Keratinocyte (primary cell): ENCODE data around the gene TMEM167A. TPM values are rescaled to one million over a fixed set of nuclear protein-coding genes. Genes with fewer than 3 reads are reported as not detected.

Source experiments
- DNase-seq: peaks from one replicate; pipeline ENCODE4 v3.0.0-alpha.2; 2011; ENCODE audit warnings: low read depth, missing footprints, low spot score
- FAIRE-seq: peaks from 2 replicates; lab custom pipeline; 2011; peaks lifted over from hg19 to GRCh38; lab: Jason Lieb, UNC
- H2AFZ ChIP-seq: 2 replicates; pipeline ENCODE4 v1.6.0; 2012; ENCODE audit warnings: low read length, control low read depth, inconsistent platforms; ENCODE audit not compliant: control insufficient read depth
- H3K27ac ChIP-seq: 2 replicates; pipeline ENCODE4 v1.5.1; 2011; ENCODE audit warnings: low read length; ENCODE audit not compliant: control insufficient read depth, insufficient read depth
- H3K27me3 ChIP-seq: 3 replicates; pipeline ENCODE4 v1.6.0; 2011; ENCODE audit warnings: low read length; ENCODE audit not compliant: control insufficient read depth, insufficient read depth; ENCODE audit errors: extremely low read depth
- H3K36me3 ChIP-seq, 2 experiments: 2 replicates in 1 of 2; 3 replicates in 1 of 2; pipeline ENCODE4 v1.5.1; 2011; ENCODE audit warnings: low read length in 2 of 2, mild to moderate bottlenecking in 1 of 2; ENCODE audit not compliant: control insufficient read depth in 2 of 2, insufficient read depth in 2 of 2; ENCODE audit errors: extremely low read depth in 1 of 2
- H3K4me1 ChIP-seq: 3 replicates; pipeline ENCODE4 v1.5.1; 2011; ENCODE audit warnings: low read length; ENCODE audit not compliant: control insufficient read depth, insufficient read depth; ENCODE audit errors: extremely low read depth
- H3K4me2 ChIP-seq: 3 replicates; pipeline ENCODE4 v1.6.0; 2011; ENCODE audit warnings: low read depth, low read length; ENCODE audit not compliant: control insufficient read depth, insufficient read depth; ENCODE audit errors: extremely low read depth
- H3K4me3 ChIP-seq, 3 experiments: fragments of 200-600 bp in 1 of 3; sonication (generic) in 1 of 3; 2 replicates in 2 of 3; 3 replicates in 1 of 3; pipeline ENCODE4 v1.5.1; 2011 to 2016; ENCODE audit warnings: low read length in 3 of 3, mild to moderate bottlenecking in 3 of 3, control low read depth in 2 of 3, inconsistent platforms in 1 of 3, low read depth in 1 of 3, mixed read lengths in 1 of 3, mixed run types in 1 of 3, moderate library complexity in 1 of 3; ENCODE audit not compliant: control insufficient read depth in 2 of 3, insufficient read depth in 2 of 3; ENCODE audit errors: extremely low read depth in 1 of 3
- H3K79me2 ChIP-seq: 2 replicates; pipeline ENCODE4 v1.6.0; 2012; ENCODE audit warnings: low read length; ENCODE audit not compliant: control insufficient read depth, insufficient read depth
- H3K9ac ChIP-seq: 3 replicates; pipeline ENCODE4 v1.6.0; 2011; ENCODE audit warnings: low read length; ENCODE audit not compliant: control insufficient read depth, insufficient read depth; ENCODE audit errors: extremely low read depth
- H3K9me1 ChIP-seq: 3 replicates; pipeline ENCODE4 v1.6.0; 2011; ENCODE audit warnings: low read length; ENCODE audit not compliant: control insufficient read depth, insufficient read depth; ENCODE audit errors: extremely low read depth
- H3K9me3 ChIP-seq: 2 replicates; pipeline ENCODE4 v1.5.1; 2012; ENCODE audit warnings: low read depth, low read length; ENCODE audit not compliant: control insufficient read depth
- H4K20me1 ChIP-seq: 3 replicates; pipeline ENCODE4 v1.6.0; 2011; ENCODE audit warnings: low read length; ENCODE audit not compliant: control insufficient read depth, insufficient read depth; ENCODE audit errors: extremely low read depth
- CTCF ChIP-seq, 3 experiments: IDR thresholded peaks in 1 of 3; conservative IDR thresholded peaks in 1 of 3; optimal IDR thresholded peaks in 1 of 3; 2 replicates in 2 of 3; 3 replicates in 1 of 3; pipeline versions ENCODE3 to v1.5.1; 2011; ENCODE audit warnings: low read length in 3 of 3, mild to moderate bottlenecking in 3 of 3, moderate library complexity in 2 of 3, control low read depth in 1 of 3, inconsistent platforms in 1 of 3; ENCODE audit not compliant: insufficient read depth in 2 of 3; ENCODE audit errors: extremely low read depth in 1 of 3
- EZH2 ChIP-seq: IDR thresholded peaks from one replicate; pipeline ENCODE4 v1.6.1; 2012; ENCODE audit warnings: inconsistent platforms, mild to moderate bottlenecking, low read length, moderate library complexity
- dilution Hi-C: fragments of 300-500 bp; cut with MboI; formaldehyde crosslinking; loops from one replicate; pipeline ENCODE4 v1.7.0; 2020; ENCODE audit warnings: low sequenced_read_pairs; ENCODE audit not compliant: extremely low pct_ligation_motif_present
- polyA plus RNA-seq, 5 experiments: library from polyadenylated mRNA; depleted of rRNA in 3 of 5; stranded (reverse) in 3 of 5; stranded (forward) in 1 of 5; unstranded in 1 of 5; fragments of >200 nt; gene quantifications; 1 replicate in 1 of 5; 2 replicates in 3 of 5; 3 replicates in 1 of 5; pipeline versions ENCODE4 v1.2.1 to v1.2.3, GENCODE V29; 2011 to 2012; ENCODE audit warnings: missing spikeins in 2 of 5, low read depth in 1 of 5, low replicate concordance in 1 of 5

TMEM167A gene
- polyA plus RNA-seq, 1 donor (not counting 4 experiments of a cell fraction or from before 2014, with no cell fraction given), result 97.6 TPM

- H4K20me1 ChIP-seq, result no peaks in the 10 kb centered on the region
- no peaks in the 10 kb centered on the region for H3K27me3 ChIP-seq
- H3K79me2 ChIP-seq, result no peaks in the 10 kb centered on the region
- dilution Hi-C loops, result no loop called here
- TF ChIP-seq EZH2 (no peak), CTCF (optimal IDR thresholded peaks at IDR 0.05 in 1 of 3, IDR thresholded peaks at IDR 0.05 in 1 of 3, conservative IDR thresholded peaks at IDR 0.05 in 1 of 3; ENCODE audit: extremely low read depth in 1 of 3, insufficient read depth in 2 of 3, low read length in 3 of 3) (no peak)
- H3K4me3 ChIP-seq, result no peak overlapping the region
- no peak overlapping the region for H3K4me2 ChIP-seq
- no peak for FAIRE-seq
- no peak for DNase-seq
- H3K9me3 ChIP-seq, result no peaks in the 10 kb centered on the region
- H2AFZ ChIP-seq, result no peak overlapping the region
- no peak overlapping the region for H3K9ac ChIP-seq
- no peaks in the 10 kb centered on the region for H3K4me1 ChIP-seq
- no peaks in the 10 kb centered on the region for H3K9me1 ChIP-seq
- no peak overlapping the region for H3K27ac ChIP-seq
- H3K36me3 ChIP-seq, result no peaks in the 10 kb centered on the region
Observed at GRCh38 chr5:83050723-83051340, 26.4 kb downstream of the TMEM167A start.

- no peak overlapping the region for H2AFZ ChIP-seq
- no peak overlapping the region for H3K4me2 ChIP-seq
- H3K27me3 ChIP-seq, result no peaks in the 10 kb centered on the region
- H3K79me2 ChIP-seq, result no peaks in the 10 kb centered on the region
- DNase-seq (no peak), FAIRE-seq (no peak)
- no peaks in the 10 kb centered on the region for H3K9me1 ChIP-seq
- H3K9me3 ChIP-seq, result no peaks in the 10 kb centered on the region
- H4K20me1 ChIP-seq, result no peaks in the 10 kb centered on the region
- TF ChIP-seq EZH2 (no peak), CTCF (optimal IDR thresholded peaks at IDR 0.05 in 1 of 3, IDR thresholded peaks at IDR 0.05 in 1 of 3, conservative IDR thresholded peaks at IDR 0.05 in 1 of 3; ENCODE audit: extremely low read depth in 1 of 3, insufficient read depth in 2 of 3, low read length in 3 of 3) (no peak)
- dilution Hi-C loops, result no loop called here
- no peak overlapping the region for H3K27ac ChIP-seq
- H3K4me1 ChIP-seq, result no peaks in the 10 kb centered on the region
- H3K4me3 ChIP-seq, result no peak overlapping the region
- H3K36me3 ChIP-seq, result no peaks in the 10 kb centered on the region
- no peak overlapping the region for H3K9ac ChIP-seq
Observed at GRCh38 chr5:83049370-83049885, 27.8 kb downstream of the TMEM167A start.
